PC-3 (cell line): ENCODE data around the gene ABCG4. TPM values are rescaled to one million over a fixed set of nuclear protein-coding genes. Genes with fewer than 3 reads are reported as not detected.

Experiments used
- ATAC-seq: fragments of 200-7000 bp; cut with Tn5 transposase; 2 replicates; pipeline ENCODE4 v1.9.1; 2020; ENCODE audit warnings: mild to moderate bottlenecking, moderate library complexity
- BruUV-seq: library from RNA; stranded (reverse); fragments of 400-500 nt; replicated peaks from 2 replicates; lab custom pipeline; 2021; lab: Mats Ljungman, UMichigan
- CTCF ChIA-PET: fragments of 300-600 bp; sonication (Branson Sonifier 250); formaldehyde crosslinking; loops from one replicate; lab custom pipeline; 2022; ENCODE audit warnings: antibody characterized with exemption; lab: Charles Lee
- POLR2A ChIA-PET: fragments of 300-600 bp; sonication (Branson Sonifier 250); formaldehyde crosslinking; loops from one replicate; lab custom pipeline; 2022; ENCODE audit warnings: antibody characterized with exemption; ENCODE audit not compliant: unreplicated experiment; lab: Charles Lee
- DNase-seq: peaks from one replicate; pipeline ENCODE4 v3.0.0-alpha.2; 2015
- H2AFZ ChIP-seq: fragments of 300-600 bp; sonication (generic); 2 replicates; pipeline ENCODE4 v1.6.0; 2016; ENCODE audit warnings: antibody characterized with exemption, low read length
- H3F3A ChIP-seq: fragments of 300-600 bp; sonication (generic); one replicate; pipeline ENCODE4 v1.6.0; 2017; ENCODE audit warnings: antibody characterized with exemption, low read length, control low read depth, mild to moderate bottlenecking; ENCODE audit not compliant: unreplicated experiment
- H3K27ac ChIP-seq: fragments of 300-600 bp; sonication (generic); 2 replicates; pipeline ENCODE4 v1.5.1; 2016; ENCODE audit warnings: mild to moderate bottlenecking, low read length
- H3K27me3 ChIP-seq: fragments of 300-600 bp; sonication (generic); 2 replicates; pipeline ENCODE4 v1.6.1; 2016; ENCODE audit warnings: low read length, mixed read lengths
- H3K36me3 ChIP-seq: fragments of 300-600 bp; sonication (generic); 2 replicates; pipeline ENCODE4 v1.6.1; 2016; ENCODE audit warnings: low read depth, mixed run types, low read length, mixed read lengths
- H3K4me1 ChIP-seq: fragments of 300-600 bp; sonication (generic); 2 replicates; pipeline ENCODE4 v1.5.1; 2016; ENCODE audit warnings: low read length; ENCODE audit not compliant: insufficient read depth
- H3K4me2 ChIP-seq: fragments of 300-600 bp; sonication (generic); 2 replicates; pipeline ENCODE4 v1.6.0; 2016; ENCODE audit warnings: low read length
- H3K4me3 ChIP-seq: fragments of 300-600 bp; sonication (generic); 2 replicates; pipeline ENCODE4 v1.5.1; 2016; ENCODE audit warnings: mild to moderate bottlenecking, low read length, mixed read lengths
- H3K79me2 ChIP-seq: fragments of 300-600 bp; sonication (generic); 2 replicates; pipeline ENCODE4 v1.6.1; 2017; ENCODE audit warnings: low read length, mixed read lengths
- H3K9ac ChIP-seq: fragments of 300-600 bp; sonication (generic); 2 replicates; pipeline ENCODE4 v1.6.0; 2016; ENCODE audit warnings: mild to moderate bottlenecking, low read length
- H3K9me2 ChIP-seq: fragments of 300-600 bp; sonication (generic); replicated peaks from 2 replicates; pipeline ENCODE4 v1.6.1; 2016; ENCODE audit warnings: mixed run types, low read length, mixed read lengths
- H3K9me3 ChIP-seq: fragments of 300-600 bp; sonication (generic); 2 replicates; pipeline ENCODE4 v1.6.1; 2016; ENCODE audit warnings: low read length, mixed read lengths
- H4K20me1 ChIP-seq: fragments of 300-600 bp; sonication (generic); 2 replicates; pipeline ENCODE4 v1.6.1; 2016; ENCODE audit warnings: low read length, mixed read lengths
- CTCF ChIP-seq: fragments of 300-600 bp; sonication (generic); conservative IDR thresholded peaks from 2 replicates; pipeline ENCODE4 v1.5.1; 2017; ENCODE audit warnings: antibody characterized with exemption, low read depth, mild to moderate bottlenecking, low read length
- EZH2 ChIP-seq: fragments of 300-600 bp; sonication (generic); IDR thresholded peaks from one replicate; pipeline ENCODE4 v1.6.1; 2017; ENCODE audit warnings: antibody characterized with exemption, mild to moderate bottlenecking, low read length; ENCODE audit not compliant: unreplicated experiment
- EZH2phosphoT487 ChIP-seq: fragments of 300-600 bp; sonication (generic); IDR thresholded peaks from 2 replicates; pipeline ENCODE4 v1.6.1; 2018; ENCODE audit warnings: mild to moderate bottlenecking, antibody characterized with exemption, low read length, borderline replicate concordance
- intact Hi-C: fragments of 100-400 bp; cut with micrococcal nuclease; formaldehyde crosslinking; loops from 2 replicates; pipeline ENCODE4 v1.9.0; 2023
- total RNA-seq: library from RNA; depleted of rRNA; stranded (reverse); fragments of >200 nt; gene quantifications from 2 replicates; pipeline ENCODE4 v1.2.3, GENCODE V29; 2014

ABCG4 gene
- total RNA-seq, 1 experiment from 2014 or later, result 0.15 TPM

DNA sequence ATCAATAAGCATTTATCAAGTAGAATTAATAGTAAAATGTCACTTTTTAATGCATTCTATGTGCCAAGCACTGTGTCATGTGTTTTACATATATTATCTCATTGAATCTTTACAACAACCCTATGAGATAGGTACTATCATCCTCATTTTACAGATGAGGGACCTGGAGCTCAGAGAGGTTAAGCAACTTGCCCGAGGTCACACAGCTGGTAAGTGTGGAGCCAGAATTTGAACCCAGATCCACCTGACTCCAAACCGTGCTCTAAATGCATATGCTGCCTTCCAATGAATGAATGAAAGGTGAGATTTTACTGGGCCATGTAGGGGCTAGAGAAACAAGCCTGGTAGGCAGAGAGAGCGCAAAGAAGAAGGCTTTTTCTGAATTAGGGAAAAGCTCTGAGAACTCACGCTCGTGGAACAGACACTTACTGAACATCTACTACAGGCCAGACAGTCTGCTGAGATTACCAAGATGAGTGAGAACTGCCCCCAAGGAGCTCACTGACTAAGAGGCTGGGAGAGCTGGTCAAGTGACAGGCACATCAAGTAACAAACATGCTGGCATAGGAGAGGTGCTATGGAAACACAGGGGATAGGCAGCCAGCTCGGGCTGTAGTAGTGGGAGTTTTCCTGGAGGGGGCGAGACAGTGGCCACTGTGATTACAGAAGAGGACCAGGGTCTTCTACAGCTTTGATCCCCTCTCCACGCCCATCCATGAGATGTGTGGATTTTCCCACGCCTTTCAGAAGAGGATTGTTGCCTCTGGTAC, 4.4 kb downstream of the ABCG4 start:
- H3K4me1 ChIP-seq, result 0 out of 2 replicates have a peak, but pooled peaks cover 3% of the 10 kb centered on the region
- peak; percentile 38; the same call in 1 of the 2 replicates for TF ChIP-seq CTCF
- no peak for TF ChIP-seq EZH2
- no peak for TF ChIP-seq EZH2phosphoT487
- no peaks in the 10 kb centered on the region for H3K27me3 ChIP-seq
- ChIA-PET CTCF (no interaction called here), POLR2A (no interaction called here)
- no peak overlapping the region for H3K4me3 ChIP-seq
- no peak for ATAC-seq
- BruUV-seq, result no TSS peak
- no peaks in the 10 kb centered on the region for H3K36me3 ChIP-seq
- H3K9me2 ChIP-seq, result no peaks in the 10 kb centered on the region
- intact Hi-C loops, result no loop called here
- H3K9ac ChIP-seq, result no peak overlapping the region
- H3K79me2 ChIP-seq, result no peaks in the 10 kb centered on the region
- no peaks in the 10 kb centered on the region for H3K9me3 ChIP-seq
- H2AFZ ChIP-seq, result no peak overlapping the region
- no peaks in the 10 kb centered on the region for H4K20me1 ChIP-seq
- no peak overlapping the region for H3K4me2 ChIP-seq
- no peaks in the 10 kb centered on the region for H3F3A ChIP-seq
- no peak for DNase-seq
- no peak overlapping the region for H3K27ac ChIP-seq

DNA sequence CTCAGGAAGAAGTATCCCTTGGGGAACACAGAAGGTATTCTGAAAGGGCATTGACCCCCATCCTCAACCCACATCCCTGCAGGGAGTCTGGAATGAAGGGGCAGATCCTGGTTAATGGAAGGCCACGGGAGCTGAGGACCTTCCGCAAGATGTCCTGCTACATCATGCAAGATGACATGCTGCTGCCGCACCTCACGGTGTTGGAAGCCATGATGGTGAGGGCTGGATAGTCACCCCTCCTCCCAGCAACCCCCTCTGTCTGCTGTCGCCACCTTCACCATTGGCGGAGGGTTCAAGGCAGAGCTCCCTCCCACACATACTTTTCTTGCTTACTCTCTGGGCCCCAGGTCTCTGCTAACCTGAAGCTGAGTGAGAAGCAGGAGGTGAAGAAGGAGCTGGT, 5.3 kb downstream of the ABCG4 start:
- no peak for DNase-seq
- 0 out of 2 replicates have a peak, but pooled peaks cover 3% of the 10 kb centered on the region for H3K4me1 ChIP-seq
- no peak for ATAC-seq
- H3K27me3 ChIP-seq, result no peaks in the 10 kb centered on the region
- no peak overlapping the region for H3K4me3 ChIP-seq
- H3K9me2 ChIP-seq, result no peaks in the 10 kb centered on the region
- no peaks in the 10 kb centered on the region for H3K9me3 ChIP-seq
- intact Hi-C loops, result no loop called here
- CTCF ChIA-PET, result no interaction called here
- H3K27ac ChIP-seq, result no peak overlapping the region
- TF ChIP-seq EZH2 (no peak), EZH2phosphoT487 (no peak), CTCF (no peak)
- H2AFZ ChIP-seq, result no peak overlapping the region
- no peak overlapping the region for H3K9ac ChIP-seq
- POLR2A ChIA-PET, result no interaction called here
- no peak overlapping the region for H3K4me2 ChIP-seq
- H4K20me1 ChIP-seq, result no peaks in the 10 kb centered on the region
- BruUV-seq, result no TSS peak
- H3K36me3 ChIP-seq, result no peaks in the 10 kb centered on the region
- no peaks in the 10 kb centered on the region for H3F3A ChIP-seq
- H3K79me2 ChIP-seq, result no peaks in the 10 kb centered on the region
